K562 (cell line): ENCODE data around the gene OR10D3. TPM values are rescaled to one million over a fixed set of nuclear protein-coding genes. Genes with fewer than 3 reads are reported as not detected.

Experiments
- ATAC-seq: fragments of 200-7000 bp; cut with Tn5 transposase; 3 replicates; pipeline ENCODE4 v1.9.1; 2020; ENCODE audit warnings: moderate library complexity
- BruUV-seq: library from RNA; stranded (reverse); fragments of 400-500 nt; replicated peaks from 2 replicates; lab custom pipeline; 2021; lab: Mats Ljungman, UMichigan
- CTCF ChIA-PET: fragments of 300-600 bp; formaldehyde crosslinking; extraction: SDS; loops from one replicate; lab custom pipeline; 2021; ENCODE audit warnings: low intra/inter-chr PET ratio; lab: Yijun Ruan, JAX
- POLR2A ChIA-PET: fragments of 300-600, 350-650 bp; sonication (Branson Sonifier 250); formaldehyde crosslinking; extraction: SDS; loops from one replicate; lab custom pipeline; 2021; ENCODE audit warnings: antibody characterized with exemption, inconsistent platforms; lab: Yijun Ruan, JAX
- DNase-seq, 4 experiments: peaks; one replicate each; pipeline versions ENCODE4 v3.0.0 to v3.0.0-alpha.2; 2011 to 2018; ENCODE audit warnings: low spot score in 3 of 4, mixed read lengths in 3 of 4; ENCODE audit errors: extremely low read depth in 1 of 4
- FAIRE-seq: peaks from 2 replicates; lab custom pipeline; 2011; peaks lifted over from hg19 to GRCh38; lab: Jason Lieb, UNC
- H2AFZ ChIP-seq: 2 replicates; pipeline ENCODE4 v1.6.0; 2011; ENCODE audit warnings: low read depth, low read length, control low read depth, inconsistent platforms
- H3K27ac ChIP-seq: fragments of 200-600 bp; 3 replicates; pipeline ENCODE4 v1.8.0; 2011; ENCODE audit warnings: low read depth, mild to moderate bottlenecking, control low read depth, inconsistent platforms, low read length, moderate library complexity, mixed read lengths; ENCODE audit errors: extremely low read depth
- H3K27me3 ChIP-seq, 2 experiments: fragments of 300-600 bp in 1 of 2; 2 replicates in 1 of 2; 3 replicates in 1 of 2; pipeline versions ENCODE4 v1.6.0 to v1.8.0; 2011; ENCODE audit warnings: inconsistent platforms in 2 of 2, low read length in 2 of 2, mild to moderate bottlenecking in 1 of 2, mixed read lengths in 1 of 2, moderate library complexity in 1 of 2; ENCODE audit not compliant: control insufficient read depth in 2 of 2, insufficient read depth in 2 of 2
- H3K36me3 ChIP-seq: fragments of 300-600 bp; 3 replicates; pipeline ENCODE4 v1.8.0; 2011; ENCODE audit warnings: mild to moderate bottlenecking, low read length, inconsistent platforms; ENCODE audit not compliant: control insufficient read depth, insufficient read depth
- H3K4me1 ChIP-seq, 2 experiments: fragments of 200-600 bp in 1 of 2; replicated peaks in 1 of 2; 2 replicates in 1 of 2; 3 replicates in 1 of 2; pipeline versions ENCODE4 v1.5.1 to v1.8.0; 2011; ENCODE audit warnings: inconsistent platforms in 2 of 2, low read length in 2 of 2, mild to moderate bottlenecking in 1 of 2, mixed read lengths in 1 of 2, moderate library complexity in 1 of 2; ENCODE audit not compliant: control insufficient read depth in 2 of 2, insufficient read depth in 2 of 2
- H3K4me2 ChIP-seq: 2 replicates; pipeline ENCODE4 v1.6.1; 2011; ENCODE audit warnings: low read length, control low read depth, inconsistent platforms, mixed read lengths; ENCODE audit not compliant: insufficient read depth
- H3K4me3 ChIP-seq: fragments of 200-600 bp; sonication (generic), shearing (Covaris generic); 2 replicates; pipeline ENCODE4 v1.5.1; 2016; ENCODE audit warnings: control low read depth, inconsistent platforms
- H3K79me2 ChIP-seq: fragments of 200-600 bp; 3 replicates; pipeline ENCODE4 v1.8.0; 2011; ENCODE audit warnings: low read length, inconsistent platforms; ENCODE audit not compliant: control insufficient read depth, insufficient read depth
- H3K9ac ChIP-seq, 2 experiments: 2 replicates each; pipeline versions ENCODE4 v1.6.0 to v1.6.1; 2011; ENCODE audit warnings: low read depth in 2 of 2, low read length in 2 of 2, control low read depth in 1 of 2, inconsistent platforms in 1 of 2, mild to moderate bottlenecking in 1 of 2, mixed read lengths in 1 of 2; ENCODE audit not compliant: insufficient read depth in 1 of 2
- H3K9me1 ChIP-seq: one replicate; pipeline ENCODE4 v1.6.0; 2011; ENCODE audit warnings: inconsistent platforms, mild to moderate bottlenecking, low read length, moderate library complexity; ENCODE audit not compliant: control insufficient read depth, insufficient read depth
- H3K9me3 ChIP-seq: replicated peaks from 2 replicates; pipeline ENCODE4 v1.5.1; 2011; ENCODE audit warnings: low read depth, low read length, inconsistent platforms; ENCODE audit not compliant: control insufficient read depth, insufficient read depth
- H4K20me1 ChIP-seq: replicated peaks from 2 replicates; pipeline ENCODE4 v1.6.1; 2011; ENCODE audit warnings: low read length, inconsistent platforms, mixed read lengths; ENCODE audit not compliant: control insufficient read depth, insufficient read depth
- ATF2 ChIP-seq: sonication (generic); formaldehyde crosslinking; IDR thresholded peaks from 2 replicates; pipeline ENCODE4 v1.8.1; 2022; ENCODE audit warnings: missing genetic modification reagents
- CSDE1 ChIP-seq, 2 experiments: fragments of 450-650 bp; IDR thresholded peaks; 2 replicates each; pipeline ENCODE4 v1.6.1; 2016; ENCODE audit warnings: mild to moderate bottlenecking in 1 of 2
- PBX2 ChIP-seq, 2 experiments: IDR thresholded peaks in 1 of 2; conservative IDR thresholded peaks in 1 of 2; 2 replicates each; pipeline ENCODE4 v1.6.1; 2016; ENCODE audit warnings: low read depth in 2 of 2, mild to moderate bottlenecking in 1 of 2, missing compliant biosample characterization in 1 of 2, missing genetic modification characterization in 1 of 2, moderate library complexity in 1 of 2
- POLR3A ChIP-seq: IDR thresholded peaks from 2 replicates; pipeline ENCODE4 v1.6.1; 2011; ENCODE audit warnings: borderline replicate concordance, mild to moderate bottlenecking, moderate library complexity; ENCODE audit not compliant: insufficient read length, insufficient read depth; ENCODE audit errors: extremely low read depth
- SREBF1 ChIP-seq: fragments of 150-350 bp; IDR thresholded peaks from 2 replicates; pipeline ENCODE4 v1.6.1; 2014; ENCODE audit warnings: antibody characterized with exemption, low read depth, low read length, borderline replicate concordance
- WGBS: fragments of 100-300 bp; shearing (Covaris generic); methylation state at CpG from one replicate; pipeline ENCODE4 v1.1.6; 2016; ENCODE audit warnings: low coverage, mixed read lengths; ENCODE audit not compliant: insufficient coverage; ENCODE audit errors: missing lambda C conversion rate; 5-methylcytosine and 5-hydroxymethylcytosine counted together
- in situ Hi-C: fragments of 300-500 bp; cut with MboI; formaldehyde crosslinking; loops from 4 replicates; pipeline ENCODE4 v1.15.0; 2018; ENCODE audit warnings: inconsistent platforms, mixed read lengths
- intact Hi-C: fragments of 100-400 bp; cut with micrococcal nuclease; formaldehyde crosslinking; loops from 2 replicates; pipeline ENCODE4 v1.14.2; 2022
- polyA plus RNA-seq, 8 experiments: library from polyadenylated mRNA; depleted of rRNA in 4 of 8; stranded (reverse) in 5 of 8; unstranded in 3 of 8; fragments of >200 nt; fragmentation: Nextera tagmentation in 2 of 8; fragmentation: Illumina TruSeq in 1 of 8; extraction: Ambion mirVana in 2 of 8; extraction: Trizol in 1 of 8; gene quantifications; 2 replicates each; pipeline versions ENCODE4 v1.2.1 to v1.2.3, GENCODE V29; 2011 to 2014; ENCODE audit warnings: inconsistent platforms in 1 of 8, missing spikeins in 1 of 8
- total RNA-seq, 7 experiments: library from RNA; depleted of rRNA in 6 of 7; stranded (reverse); fragments of >200 nt in 6 of 7; fragmentation: Illumina TruSeq in 2 of 7; extraction: Trizol in 2 of 7; gene quantifications; 2 replicates each; pipeline versions ENCODE4 v1.2.1 to v1.2.3, GENCODE V29; 2011 to 2021; ENCODE audit warnings: low replicate concordance in 1 of 7
- TF ChIP-seq, protein P1 (sequence below): fragments of 250-450 bp; sonication (Bioruptor Pico); IDR thresholded peaks from 2 replicates; pipeline ENCODE4 v1.6.1; 2021; ENCODE audit warnings: mild to moderate bottlenecking
- TF ChIP-seq, protein P2 (sequence below): fragments of 450-650 bp; IDR thresholded peaks from 2 replicates; pipeline ENCODE4 v1.6.1; 2016; ENCODE audit warnings: missing biosample characterization, missing genetic modification characterization

The OR10D3 gene
- total and polyA plus RNA-seq, 9 of the 15 experiments (the other 6 are each of a cell fraction or from before 2014, with no cell fraction given), result 0.07 to 2.9 (median 0.80) TPM; not detected in 1

DNA sequence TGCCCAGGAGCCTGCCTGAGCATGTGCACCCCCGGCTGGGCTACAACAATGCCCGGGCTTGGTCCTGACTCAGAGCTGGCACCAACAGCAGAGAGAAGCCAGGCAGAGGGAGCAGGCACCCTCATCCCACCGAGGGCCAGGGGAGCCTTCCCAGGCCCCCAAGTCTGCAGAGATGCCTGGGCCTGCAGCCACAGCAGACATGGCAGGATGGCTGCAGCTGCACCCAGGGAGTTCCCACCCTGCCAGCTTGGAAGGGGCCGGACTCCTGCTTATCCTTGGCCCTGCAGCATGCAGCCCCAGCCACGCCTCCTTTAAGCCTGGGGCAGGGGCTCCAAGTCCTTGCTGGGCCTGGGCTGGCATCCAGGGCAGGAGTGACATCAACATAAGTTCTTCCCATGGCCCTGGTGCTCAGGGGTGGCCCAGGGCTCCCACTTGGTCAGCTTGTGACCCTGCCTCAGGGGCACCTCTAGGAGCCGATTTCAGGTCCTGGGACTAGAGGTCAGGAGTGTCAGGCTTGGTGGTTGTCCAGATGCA, 26.7 kb downstream of the OR10D3 start:
- no peak overlapping the region for H3K27ac ChIP-seq
- no peak overlapping the region for H3K4me3 ChIP-seq
- no peak overlapping the region for H2AFZ ChIP-seq
- BruUV-seq, result no TSS peak
- no peak for DNase-seq
- POLR2A ChIA-PET, result no interaction called here
- no peaks in the 10 kb centered on the region for H3K9me1 ChIP-seq
- WGBS, result 94% methylated on average over 6 of the region's 6 CpGs
- peaks cover 11% of the 10 kb centered on the region; the same call in 2 of the 3 replicates for H3K79me2 ChIP-seq
- no peaks in the 10 kb centered on the region for H3K27me3 ChIP-seq
- no peaks in the 10 kb centered on the region for H3K9me3 ChIP-seq
- H3K36me3 ChIP-seq, result peaks cover 4% of the 10 kb centered on the region; the same call in 2 of the 3 replicates
- H4K20me1 ChIP-seq, result no peaks in the 10 kb centered on the region
- peaks cover 22 to 24% of the 10 kb centered on the region in 2 experiments for H3K4me1 ChIP-seq
- ATAC-seq, result no peak
- in situ Hi-C loops, result no loop called here
- no peak overlapping the region for H3K9ac ChIP-seq
- intact Hi-C loops, result loop anchor here (5.0 kb wide), 2 partner anchors 38 to 67 kb away; no protein-coding TSS in a partner anchor
- no peak for FAIRE-seq
- CTCF ChIA-PET, result no interaction called here
- TF ChIP-seq, protein P1, sequence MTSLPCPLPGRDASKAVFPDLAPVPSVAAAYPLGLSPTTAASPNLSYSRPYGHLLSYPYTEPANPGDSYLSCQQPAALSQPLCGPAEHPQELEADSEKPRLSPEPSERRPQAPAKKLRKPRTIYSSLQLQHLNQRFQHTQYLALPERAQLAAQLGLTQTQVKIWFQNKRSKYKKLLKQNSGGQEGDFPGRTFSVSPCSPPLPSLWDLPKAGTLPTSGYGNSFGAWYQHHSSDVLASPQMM, result no peak
- TF ChIP-seq PBX2 (CRISPR knock-in tag; IDR thresholded peaks at IDR 0.05; ENCODE audit: low read depth) (no peak), PBX2 (tag; conservative IDR thresholded peaks at IDR 0.05; ENCODE audit: low read depth) (no peak), POLR3A (no peak), SREBF1 (no peak), ATF2 (no peak), CSDE1 (IDR thresholded peaks at IDR 0.05) (no peak)
- TF ChIP-seq, protein P2, sequence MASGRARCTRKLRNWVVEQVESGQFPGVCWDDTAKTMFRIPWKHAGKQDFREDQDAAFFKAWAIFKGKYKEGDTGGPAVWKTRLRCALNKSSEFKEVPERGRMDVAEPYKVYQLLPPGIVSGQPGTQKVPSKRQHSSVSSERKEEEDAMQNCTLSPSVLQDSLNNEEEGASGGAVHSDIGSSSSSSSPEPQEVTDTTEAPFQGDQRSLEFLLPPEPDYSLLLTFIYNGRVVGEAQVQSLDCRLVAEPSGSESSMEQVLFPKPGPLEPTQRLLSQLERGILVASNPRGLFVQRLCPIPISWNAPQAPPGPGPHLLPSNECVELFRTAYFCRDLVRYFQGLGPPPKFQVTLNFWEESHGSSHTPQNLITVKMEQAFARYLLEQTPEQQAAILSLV (tag), result no peak
- H3K4me2 ChIP-seq, result no peak overlapping the region
